HepG2 (cell line): Measurements from ENCODE around the gene SMTNL1. TPM values are rescaled to one million over a fixed set of nuclear protein-coding genes. Genes with fewer than 3 reads are reported as not detected.

Experiments
- EED ChIP-seq: sonication (generic); formaldehyde crosslinking; IDR thresholded peaks from 2 replicates; pipeline ENCODE4 v1.5.0; 2020; ENCODE audit warnings: mild to moderate bottlenecking, missing genetic modification reagents
- EHMT2 ChIP-seq: fragments of 200-600 bp; sonication (generic); IDR thresholded peaks from 2 replicates; pipeline ENCODE4 v1.7.0; 2017; ENCODE audit warnings: antibody characterized with exemption, low read depth, low read length, borderline replicate concordance
- FOSL2 ChIP-seq: sonication (generic); formaldehyde crosslinking; IDR thresholded peaks from 2 replicates; pipeline ENCODE4 v1.4.0; 2020; ENCODE audit warnings: missing genetic modification reagents
- GLMP ChIP-seq: sonication (generic); formaldehyde crosslinking; IDR thresholded peaks from 2 replicates; pipeline ENCODE4 v1.9.0; 2021; ENCODE audit warnings: missing genetic modification reagents, mild to moderate bottlenecking, borderline replicate concordance
- IRF9 ChIP-seq: sonication (generic); formaldehyde crosslinking; IDR thresholded peaks from 2 replicates; pipeline ENCODE4 v1.8.0; 2022; ENCODE audit warnings: missing genetic modification reagents, mild to moderate bottlenecking, borderline replicate concordance
- RXRB ChIP-seq: IDR thresholded peaks from 2 replicates; pipeline ENCODE4 v1.6.1; 2016; ENCODE audit warnings: borderline replicate concordance, missing genetic modification reagents, missing compliant biosample characterization
- WIZ ChIP-seq: sonication (generic); formaldehyde crosslinking; IDR thresholded peaks from 2 replicates; pipeline ENCODE4 v1.5.1; 2020; ENCODE audit warnings: mild to moderate bottlenecking, missing genetic modification reagents
- ZGPAT ChIP-seq: IDR thresholded peaks from 2 replicates; pipeline ENCODE4 v1.6.1; 2016; ENCODE audit warnings: mild to moderate bottlenecking
- ZNF20 ChIP-seq: sonication (generic); formaldehyde crosslinking; IDR thresholded peaks from 2 replicates; pipeline ENCODE4 v1.4.0; 2020; ENCODE audit warnings: mild to moderate bottlenecking, moderate library complexity, missing genetic modification reagents
- ZNF275 ChIP-seq: sonication (generic); formaldehyde crosslinking; IDR thresholded peaks from 2 replicates; pipeline ENCODE4 v1.8.0; 2022; ENCODE audit warnings: missing genetic modification reagents, mild to moderate bottlenecking, inconsistent platforms, borderline replicate concordance
- ZNF3 ChIP-seq: IDR thresholded peaks from 2 replicates; pipeline ENCODE4 v1.7.0; 2017; ENCODE audit warnings: inconsistent platforms
- ZNF577 ChIP-seq: sonication (generic); formaldehyde crosslinking; IDR thresholded peaks from 2 replicates; pipeline ENCODE4 v1.4.0; 2020; ENCODE audit warnings: mild to moderate bottlenecking, low read depth, missing genetic modification reagents, borderline replicate concordance
- ZNF713 ChIP-seq: sonication (generic); formaldehyde crosslinking; IDR thresholded peaks from 2 replicates; pipeline ENCODE4 v1.4.0; 2020; ENCODE audit warnings: mild to moderate bottlenecking, missing genetic modification reagents
- ZNF770 ChIP-seq: sonication (generic); formaldehyde crosslinking; IDR thresholded peaks from 2 replicates; pipeline ENCODE4 v1.5.0; 2020; ENCODE audit warnings: mild to moderate bottlenecking, missing genetic modification reagents
- ZNF83 ChIP-seq: sonication (generic); formaldehyde crosslinking; IDR thresholded peaks from 2 replicates; pipeline ENCODE4 v1.4.0; 2020; ENCODE audit warnings: missing genetic modification reagents, mild to moderate bottlenecking, borderline replicate concordance
- ZSCAN9 ChIP-seq: IDR thresholded peaks from 2 replicates; pipeline ENCODE4 v1.6.1; 2016; ENCODE audit warnings: borderline replicate concordance
- ZXDC ChIP-seq: sonication (generic); formaldehyde crosslinking; IDR thresholded peaks from 2 replicates; pipeline ENCODE4 v1.5.0; 2020; ENCODE audit warnings: mild to moderate bottlenecking, missing genetic modification reagents
- polyA plus RNA-seq, 8 experiments: library from polyadenylated mRNA; depleted of rRNA in 3 of 8; stranded (reverse) in 7 of 8; unstranded in 1 of 8; fragments of >200 nt; fragmentation: Illumina TruSeq in 4 of 8; extraction: Trizol in 4 of 8; gene quantifications; 2 replicates each; pipeline versions ENCODE4 v1.2.1 to v1.2.3, GENCODE V29; 2011 to 2016; ENCODE audit warnings: low read depth in 4 of 8, missing spikeins in 1 of 8, mixed read lengths in 1 of 8; ENCODE audit not compliant: insufficient read depth in 1 of 8
- total RNA-seq, 5 experiments: library from RNA; depleted of rRNA; stranded (reverse); fragments of >200 nt; fragmentation: Illumina TruSeq; extraction: Trizol; gene quantifications; 2 replicates each; pipeline ENCODE4 v1.2.3, GENCODE V29; 2016; ENCODE audit warnings: low read depth in 1 of 5

Gene SMTNL1
- total and polyA plus RNA-seq, 2 of the 13 experiments (the other 11 are each of a cell fraction or from before 2014, with no cell fraction given) = 0.04 TPM; not detected in 1

GRCh38 chr11:57515332-57516060 lies 21.9 kb upstream of the SMTNL1 start, which contains the start of gene SLC43A1 (continued):
- TF ChIP-seq EED (no peak; the same call in 1 of the 2 replicates), ZSCAN9 (0 out of 2 replicates have a peak, but pooled peaks have one; percentile 38), FOSL2 (CRISPR knock-in tag) (peak; percentile 31; the same call in 1 of the 2 replicates), ZNF770 (no peak), ZXDC (CRISPR knock-in tag) (no peak), ZNF275 (no peak; the same call in 1 of the 2 replicates), ZNF577 (no peak), GLMP (CRISPR knock-in tag) (0 out of 2 replicates have a peak, but pooled peaks have one; percentile 9), ZNF83 (CRISPR knock-in tag) (no peak), EHMT2 (no peak), ZNF20 (CRISPR knock-in tag) (peak; percentile 74; the same call in 1 of the 2 replicates), RXRB (0 out of 2 replicates have a peak, but pooled peaks have one; percentile 39), IRF9 (CRISPR knock-in tag) (no peak; the same call in 1 of the 2 replicates), ZNF3 (CRISPR knock-in tag) (0 out of 2 replicates have a peak, but pooled peaks have one; percentile 3), WIZ (CRISPR knock-in tag) (0 out of 2 replicates have a peak, but pooled peaks have one; percentile 49), ZGPAT (peak; percentile 59; the same call in 1 of the 2 replicates), ZNF713 (no peak)
